Stimulated activated CD4-positive, alpha-beta T cell treated with anti-CD3 and anti-CD28 coated beads, Interleukin-2, amount 100 ng/mL, for 48 hours (primary cell): ENCODE measurements around the gene ABHD17A.

Experiments used
- DNase-seq, 2 donors: peaks; one replicate each; pipeline ENCODE4 v3.0.0-alpha.2; 2020

ABHD17A gene

GRCh38 chr19:1863638-1864479, 21.4 kb downstream of the ABHD17A start:
- DNase-seq: peak; percentile 87 to 93

GRCh38 chr19:1863328-1863637, 22.0 kb downstream of the ABHD17A start, which contains the start of gene KLF16:
TSS of gene KLF16 (minus strand) at chr19:1863579. CDS start at chr19:1863497, 82 bp downstream.
- no peak for DNase-seq

- peak in 1 of 2 donors; percentile 60 for DNase-seq
Measured at GRCh38 chr19:1862424-1863327, 22.6 kb downstream of the ABHD17A start.

- DNase-seq: no peak
Measured at GRCh38 chr19:1862068-1862423, 23.2 kb downstream of the ABHD17A start.

GRCh38 chr19:1861599-1862031, 23.7 kb downstream of the ABHD17A start:
- DNase-seq: no peak

- DNase-seq: no peak
Measured at GRCh38 chr19:1860821-1861598, 24.3 kb downstream of the ABHD17A start.

- peak in 1 of 2 donors; percentile 51 for DNase-seq
Measured at GRCh38 chr19:1860042-1860775, 25.1 kb downstream of the ABHD17A start.

GRCh38 chr19:1859331-1859781, 25.9 kb downstream of the ABHD17A start:
- no peak for DNase-seq

- DNase-seq: no peak
Measured at GRCh38 chr19:1858412-1859081, 26.7 kb downstream of the ABHD17A start.

GRCh38 chr19:1857648-1858326, 27.5 kb downstream of the ABHD17A start:
- DNase-seq: no peak

- DNase-seq: peak in 1 of 2 donors; percentile 41
Measured at GRCh38 chr19:1856698-1857603, 28.3 kb downstream of the ABHD17A start.

GRCh38 chr19:1856345-1856697, 29.0 kb downstream of the ABHD17A start:
- DNase-seq: no peak

GRCh38 chr19:1855828-1856255, 29.5 kb downstream of the ABHD17A start:
- no peak for DNase-seq

GRCh38 chr19:1855040-1855827, 30.1 kb downstream of the ABHD17A start:
- DNase-seq: peak; percentile 75 to 80

GRCh38 chr19:1854542-1855039, 30.7 kb downstream of the ABHD17A start:
- DNase-seq: no peak

- DNase-seq: no peak
Measured at GRCh38 chr19:1854039-1854541, 31.2 kb downstream of the ABHD17A start.

GRCh38 chr19:1853295-1854038, 31.8 kb downstream of the ABHD17A start:
- DNase-seq: peak; percentile 84 to 89
